H9 (cell line): Measurements from ENCODE around the gene RIBC2. TPM values are rescaled to one million over a fixed set of nuclear protein-coding genes. Genes with fewer than 3 reads are reported as not detected.

ENCODE experiments used
- DNase-seq: peaks from one replicate; pipeline ENCODE4 v3.0.0-alpha.2; 2017
- H2AFZ ChIP-seq: one replicate; pipeline ENCODE4 v1.6.1; 2013; ENCODE audit warnings: mild to moderate bottlenecking, low read length, control low read depth, moderate library complexity
- H2AK5ac ChIP-seq: 2 replicates; pipeline ENCODE4 v1.6.1; 2013; ENCODE audit warnings: low read length, control low read depth, mixed read lengths; ENCODE audit not compliant: insufficient read length
- H2BK120ac ChIP-seq: one replicate; pipeline ENCODE4 v1.6.1; 2013; ENCODE audit warnings: low read depth, mild to moderate bottlenecking, low read length, control low read depth, inconsistent platforms; ENCODE audit not compliant: poor library complexity, severe bottlenecking
- H2BK12ac ChIP-seq: 2 replicates; pipeline ENCODE4 v1.6.1; 2013; ENCODE audit warnings: low read length, control low read depth, mixed read lengths, low read depth; ENCODE audit not compliant: insufficient read length
- H2BK15ac ChIP-seq: 2 replicates; pipeline ENCODE4 v1.6.1; 2013; ENCODE audit warnings: low read depth, low read length, control low read depth
- H2BK20ac ChIP-seq: one replicate; pipeline ENCODE4 v1.6.1; 2013; ENCODE audit warnings: low read depth, mild to moderate bottlenecking, low read length, control low read depth, inconsistent platforms; ENCODE audit not compliant: poor library complexity, severe bottlenecking
- H2BK5ac ChIP-seq: 2 replicates; pipeline ENCODE4 v1.6.1; 2013; ENCODE audit warnings: low read length, control low read depth, mixed read lengths; ENCODE audit not compliant: insufficient read length
- H3K14ac ChIP-seq: 2 replicates; pipeline ENCODE4 v1.6.1; 2013; ENCODE audit warnings: low read length, control low read depth; ENCODE audit not compliant: insufficient read depth
- H3K18ac ChIP-seq: 2 replicates; pipeline ENCODE4 v1.6.1; 2013; ENCODE audit warnings: low read depth, mild to moderate bottlenecking, mixed read lengths, low read length, control low read depth; ENCODE audit not compliant: insufficient read length
- H3K23ac ChIP-seq: 2 replicates; pipeline ENCODE4 v1.6.1; 2013; ENCODE audit warnings: low read length, control low read depth, mixed read lengths, low read depth; ENCODE audit not compliant: insufficient read length
- H3K23me2 ChIP-seq: 2 replicates; pipeline ENCODE4 v1.6.1; 2013; ENCODE audit warnings: low read depth, mild to moderate bottlenecking, mixed read lengths, low read length, control low read depth; ENCODE audit not compliant: insufficient read length, poor library complexity, severe bottlenecking
- H3K27ac ChIP-seq: 2 replicates; pipeline ENCODE4 v1.5.1; 2013; ENCODE audit warnings: low read length, control low read depth, mixed read lengths, low read depth; ENCODE audit not compliant: insufficient read length
- H3K27me3 ChIP-seq: 2 replicates; pipeline ENCODE4 v1.6.1; 2013; ENCODE audit warnings: low read length, control low read depth, inconsistent platforms; ENCODE audit not compliant: insufficient read depth
- H3K4ac ChIP-seq: 2 replicates; pipeline ENCODE4 v1.6.1; 2013; ENCODE audit warnings: low read depth, mild to moderate bottlenecking, control low read depth, inconsistent platforms, low read length, moderate library complexity
- H3K4me1 ChIP-seq: 2 replicates; pipeline ENCODE4 v1.6.1; 2013; ENCODE audit warnings: low read length, control low read depth, inconsistent platforms; ENCODE audit not compliant: insufficient read depth
- H3K4me2 ChIP-seq: 2 replicates; pipeline ENCODE4 v1.6.1; 2013; ENCODE audit warnings: low read length, control low read depth, mixed read lengths; ENCODE audit not compliant: insufficient read length, insufficient read depth
- H3K56ac ChIP-seq: 2 replicates; pipeline ENCODE4 v1.6.1; 2013; ENCODE audit warnings: low read depth, mild to moderate bottlenecking, mixed read lengths, low read length, control low read depth; ENCODE audit not compliant: insufficient read length
- H3K79me1 ChIP-seq: 2 replicates; pipeline ENCODE4 v1.6.1; 2013; ENCODE audit warnings: low read depth, mild to moderate bottlenecking, moderate library complexity, low read length, control low read depth, inconsistent platforms; ENCODE audit not compliant: insufficient read depth, poor library complexity, severe bottlenecking
- H3K79me2 ChIP-seq: 2 replicates; pipeline ENCODE4 v1.6.1; 2013; ENCODE audit warnings: low read length, control low read depth, inconsistent platforms; ENCODE audit not compliant: insufficient read depth
- H3K9ac ChIP-seq: 2 replicates; pipeline ENCODE4 v1.6.1; 2013; ENCODE audit warnings: low read length, control low read depth, mixed read lengths; ENCODE audit not compliant: insufficient read length; ENCODE audit errors: extremely low read depth
- H3K9me3 ChIP-seq: one replicate; pipeline ENCODE4 v1.6.1; 2013; ENCODE audit warnings: low read depth, low read length, inconsistent platforms; ENCODE audit not compliant: control insufficient read depth
- H3T11ph ChIP-seq: one replicate; pipeline ENCODE4 v1.6.1; 2013; ENCODE audit warnings: mild to moderate bottlenecking, low read length, control low read depth, inconsistent platforms
- H4K20me1 ChIP-seq: one replicate; pipeline ENCODE4 v1.6.1; 2013; ENCODE audit not compliant: control insufficient read depth, insufficient read length, insufficient read depth
- H4K5ac ChIP-seq: 2 replicates; pipeline ENCODE4 v1.6.1; 2013; ENCODE audit warnings: low read depth, mild to moderate bottlenecking, mixed read lengths, low read length, control low read depth; ENCODE audit not compliant: insufficient read length
- H4K8ac ChIP-seq: replicated peaks from 2 replicates; pipeline ENCODE4 v1.6.1; 2013; ENCODE audit warnings: low read length, control low read depth, mixed read lengths, low read depth; ENCODE audit not compliant: insufficient read length
- H4K91ac ChIP-seq: 2 replicates; pipeline ENCODE4 v1.6.1; 2013; ENCODE audit warnings: low read depth, mild to moderate bottlenecking, moderate library complexity, mixed read lengths, low read length, control low read depth; ENCODE audit not compliant: insufficient read length
- H3K27ac Mint-ChIP-seq, 3 experiments: 2 replicates in 2 of 3; 3 replicates in 1 of 3; pipeline ENCODE4 v1.8.0; 2020 to 2021; ENCODE audit warnings: mixed read lengths in 3 of 3, mild to moderate bottlenecking in 1 of 3, moderate library complexity in 1 of 3
- H3K27me3 Mint-ChIP-seq: 2 replicates; pipeline ENCODE4 v1.8.0; 2021; ENCODE audit warnings: low read depth, mild to moderate bottlenecking, moderate library complexity, mixed read lengths
- H3K36me3 Mint-ChIP-seq, 3 experiments: 2 replicates in 2 of 3; 3 replicates in 1 of 3; pipeline ENCODE4 v1.8.0; 2020 to 2021; ENCODE audit warnings: low read depth in 3 of 3, mixed read lengths in 3 of 3; ENCODE audit not compliant: insufficient read depth in 1 of 3
- H3K4me1 Mint-ChIP-seq, 2 experiments: 2 replicates each; pipeline ENCODE4 v1.8.0; 2020; ENCODE audit warnings: mixed read lengths in 2 of 2
- H3K4me3 Mint-ChIP-seq, 2 experiments: 2 replicates in 1 of 2; 3 replicates in 1 of 2; pipeline ENCODE4 v1.8.0; 2020 to 2021; ENCODE audit warnings: mild to moderate bottlenecking in 2 of 2, mixed read lengths in 2 of 2, moderate library complexity in 1 of 2
- H3K9me3 Mint-ChIP-seq, 2 experiments: 2 replicates in 1 of 2; 3 replicates in 1 of 2; pipeline ENCODE4 v1.8.0; 2020; ENCODE audit warnings: mild to moderate bottlenecking in 2 of 2, mixed read lengths in 2 of 2, moderate library complexity in 1 of 2
- WGBS: extraction: QIAGEN DNeasy Blood & Tissue Kit; methylation state at CpG from one replicate; pipeline ENCODE4 v1.1.7; 2013; ENCODE audit warnings: missing lambda C conversion rate, low lambda C conversion rate, mixed read lengths; ENCODE audit not compliant: insufficient read length; ENCODE audit errors: extremely low coverage; 5-methylcytosine and 5-hydroxymethylcytosine counted together
- total RNA-seq: library from RNA; stranded (reverse); gene quantifications from 2 replicates; pipeline ENCODE4 v1.2.1, GENCODE V29; 2021
- TF ChIP-seq, protein P1 (sequence below): fragments of 200-600 bp; sonication (generic); conservative IDR thresholded peaks from 3 replicates; pipeline ENCODE4 v1.8.0; 2021; ENCODE audit warnings: antibody characterized with exemption, mild to moderate bottlenecking

Gene RIBC2
- total RNA-seq, 1 experiment from 2014 or later, result 4.1 TPM

DNA sequence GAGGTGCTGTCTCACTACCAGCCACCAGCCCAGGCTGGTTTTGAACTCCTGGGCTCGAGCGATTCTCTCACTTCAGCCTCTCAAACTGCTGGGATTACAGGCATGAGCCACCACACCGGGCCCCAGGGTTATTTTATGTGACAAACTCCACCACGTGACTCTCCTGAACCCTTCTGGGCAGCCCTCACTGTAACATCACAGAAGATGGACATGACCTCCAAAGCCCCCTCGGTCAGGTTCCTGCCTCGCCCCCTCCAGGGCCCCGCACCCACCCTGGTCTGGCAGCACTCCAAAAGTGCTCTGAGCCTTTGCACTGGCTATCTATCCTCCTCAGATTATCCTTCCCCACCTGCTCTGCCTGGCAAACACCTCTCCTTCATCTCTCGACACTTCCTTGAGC, 43.3 kb downstream of the RIBC2 start:
- no peak overlapping the region for H3K14ac ChIP-seq
- no peak overlapping the region for H4K8ac ChIP-seq
- H3K9me3 Mint-ChIP-seq, result peaks cover 0 to 2% of the 10 kb centered on the region in 2 experiments; a peak in 1 of 5 replicates
- no peak overlapping the region for H2BK120ac ChIP-seq
- no peaks in the 10 kb centered on the region for H3K36me3 Mint-ChIP-seq
- no peak overlapping the region for H3K56ac ChIP-seq
- no peak overlapping the region for H3K4ac ChIP-seq
- no peak overlapping the region for H2BK5ac ChIP-seq
- H3K9ac ChIP-seq, result no peak overlapping the region
- no peak overlapping the region for H4K91ac ChIP-seq
- no CpG with 5 or more reads among the region's 8 CpGs for WGBS
- no peak overlapping the region; a peak in 1 of 5 replicates for H3K4me3 Mint-ChIP-seq
- no peaks in the 10 kb centered on the region for H3K79me2 ChIP-seq
- peaks cover 8% of the 10 kb centered on the region for H3K27me3 Mint-ChIP-seq
- peaks cover 0 to 2% of the 10 kb centered on the region in 2 experiments; a peak in 1 of 4 replicates for H3K4me1 Mint-ChIP-seq
- H2BK20ac ChIP-seq, result no peak overlapping the region
- H3K4me1 ChIP-seq, result no peaks in the 10 kb centered on the region
- DNase-seq, result no peak
- no peak overlapping the region for H3K27ac ChIP-seq
- H2AFZ ChIP-seq, result no peak overlapping the region
- H3K27ac Mint-ChIP-seq, result no peak overlapping the region
- H3K79me1 ChIP-seq, result no peaks in the 10 kb centered on the region
- no peak overlapping the region for H2BK12ac ChIP-seq
- no peak overlapping the region for H2AK5ac ChIP-seq
- no peaks in the 10 kb centered on the region for H4K20me1 ChIP-seq
- H3K18ac ChIP-seq, result no peak overlapping the region
- no peak overlapping the region for H4K5ac ChIP-seq
- TF ChIP-seq, protein P1, sequence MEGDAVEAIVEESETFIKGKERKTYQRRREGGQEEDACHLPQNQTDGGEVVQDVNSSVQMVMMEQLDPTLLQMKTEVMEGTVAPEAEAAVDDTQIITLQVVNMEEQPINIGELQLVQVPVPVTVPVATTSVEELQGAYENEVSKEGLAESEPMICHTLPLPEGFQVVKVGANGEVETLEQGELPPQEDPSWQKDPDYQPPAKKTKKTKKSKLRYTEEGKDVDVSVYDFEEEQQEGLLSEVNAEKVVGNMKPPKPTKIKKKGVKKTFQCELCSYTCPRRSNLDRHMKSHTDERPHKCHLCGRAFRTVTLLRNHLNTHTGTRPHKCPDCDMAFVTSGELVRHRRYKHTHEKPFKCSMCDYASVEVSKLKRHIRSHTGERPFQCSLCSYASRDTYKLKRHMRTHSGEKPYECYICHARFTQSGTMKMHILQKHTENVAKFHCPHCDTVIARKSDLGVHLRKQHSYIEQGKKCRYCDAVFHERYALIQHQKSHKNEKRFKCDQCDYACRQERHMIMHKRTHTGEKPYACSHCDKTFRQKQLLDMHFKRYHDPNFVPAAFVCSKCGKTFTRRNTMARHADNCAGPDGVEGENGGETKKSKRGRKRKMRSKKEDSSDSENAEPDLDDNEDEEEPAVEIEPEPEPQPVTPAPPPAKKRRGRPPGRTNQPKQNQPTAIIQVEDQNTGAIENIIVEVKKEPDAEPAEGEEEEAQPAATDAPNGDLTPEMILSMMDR, result no peak
- no peaks in the 10 kb centered on the region for H3K9me3 ChIP-seq
- no peaks in the 10 kb centered on the region for H3K23me2 ChIP-seq
- H3K27me3 ChIP-seq, result no peaks in the 10 kb centered on the region
- H2BK15ac ChIP-seq, result no peak overlapping the region
- H3K23ac ChIP-seq, result no peak overlapping the region
- no peak overlapping the region for H3K4me2 ChIP-seq
- H3T11ph ChIP-seq, result no peak overlapping the region
